Measurements from ENCODE around the gene KCNK3. TPM values are rescaled to one million over a fixed set of nuclear protein-coding genes. Genes with fewer than 3 reads are reported as not detected.

KCNK3 gene
- total and polyA plus RNA-seq, 2 of the 13 experiments (the other 11 are each of a cell fraction or from before 2014, with no cell fraction given): not detected

GRCh38 chr2:26735883-26736588 lies 43.5 kb downstream of the KCNK3 start (continued):
- TF ChIP-seq, protein P1, sequence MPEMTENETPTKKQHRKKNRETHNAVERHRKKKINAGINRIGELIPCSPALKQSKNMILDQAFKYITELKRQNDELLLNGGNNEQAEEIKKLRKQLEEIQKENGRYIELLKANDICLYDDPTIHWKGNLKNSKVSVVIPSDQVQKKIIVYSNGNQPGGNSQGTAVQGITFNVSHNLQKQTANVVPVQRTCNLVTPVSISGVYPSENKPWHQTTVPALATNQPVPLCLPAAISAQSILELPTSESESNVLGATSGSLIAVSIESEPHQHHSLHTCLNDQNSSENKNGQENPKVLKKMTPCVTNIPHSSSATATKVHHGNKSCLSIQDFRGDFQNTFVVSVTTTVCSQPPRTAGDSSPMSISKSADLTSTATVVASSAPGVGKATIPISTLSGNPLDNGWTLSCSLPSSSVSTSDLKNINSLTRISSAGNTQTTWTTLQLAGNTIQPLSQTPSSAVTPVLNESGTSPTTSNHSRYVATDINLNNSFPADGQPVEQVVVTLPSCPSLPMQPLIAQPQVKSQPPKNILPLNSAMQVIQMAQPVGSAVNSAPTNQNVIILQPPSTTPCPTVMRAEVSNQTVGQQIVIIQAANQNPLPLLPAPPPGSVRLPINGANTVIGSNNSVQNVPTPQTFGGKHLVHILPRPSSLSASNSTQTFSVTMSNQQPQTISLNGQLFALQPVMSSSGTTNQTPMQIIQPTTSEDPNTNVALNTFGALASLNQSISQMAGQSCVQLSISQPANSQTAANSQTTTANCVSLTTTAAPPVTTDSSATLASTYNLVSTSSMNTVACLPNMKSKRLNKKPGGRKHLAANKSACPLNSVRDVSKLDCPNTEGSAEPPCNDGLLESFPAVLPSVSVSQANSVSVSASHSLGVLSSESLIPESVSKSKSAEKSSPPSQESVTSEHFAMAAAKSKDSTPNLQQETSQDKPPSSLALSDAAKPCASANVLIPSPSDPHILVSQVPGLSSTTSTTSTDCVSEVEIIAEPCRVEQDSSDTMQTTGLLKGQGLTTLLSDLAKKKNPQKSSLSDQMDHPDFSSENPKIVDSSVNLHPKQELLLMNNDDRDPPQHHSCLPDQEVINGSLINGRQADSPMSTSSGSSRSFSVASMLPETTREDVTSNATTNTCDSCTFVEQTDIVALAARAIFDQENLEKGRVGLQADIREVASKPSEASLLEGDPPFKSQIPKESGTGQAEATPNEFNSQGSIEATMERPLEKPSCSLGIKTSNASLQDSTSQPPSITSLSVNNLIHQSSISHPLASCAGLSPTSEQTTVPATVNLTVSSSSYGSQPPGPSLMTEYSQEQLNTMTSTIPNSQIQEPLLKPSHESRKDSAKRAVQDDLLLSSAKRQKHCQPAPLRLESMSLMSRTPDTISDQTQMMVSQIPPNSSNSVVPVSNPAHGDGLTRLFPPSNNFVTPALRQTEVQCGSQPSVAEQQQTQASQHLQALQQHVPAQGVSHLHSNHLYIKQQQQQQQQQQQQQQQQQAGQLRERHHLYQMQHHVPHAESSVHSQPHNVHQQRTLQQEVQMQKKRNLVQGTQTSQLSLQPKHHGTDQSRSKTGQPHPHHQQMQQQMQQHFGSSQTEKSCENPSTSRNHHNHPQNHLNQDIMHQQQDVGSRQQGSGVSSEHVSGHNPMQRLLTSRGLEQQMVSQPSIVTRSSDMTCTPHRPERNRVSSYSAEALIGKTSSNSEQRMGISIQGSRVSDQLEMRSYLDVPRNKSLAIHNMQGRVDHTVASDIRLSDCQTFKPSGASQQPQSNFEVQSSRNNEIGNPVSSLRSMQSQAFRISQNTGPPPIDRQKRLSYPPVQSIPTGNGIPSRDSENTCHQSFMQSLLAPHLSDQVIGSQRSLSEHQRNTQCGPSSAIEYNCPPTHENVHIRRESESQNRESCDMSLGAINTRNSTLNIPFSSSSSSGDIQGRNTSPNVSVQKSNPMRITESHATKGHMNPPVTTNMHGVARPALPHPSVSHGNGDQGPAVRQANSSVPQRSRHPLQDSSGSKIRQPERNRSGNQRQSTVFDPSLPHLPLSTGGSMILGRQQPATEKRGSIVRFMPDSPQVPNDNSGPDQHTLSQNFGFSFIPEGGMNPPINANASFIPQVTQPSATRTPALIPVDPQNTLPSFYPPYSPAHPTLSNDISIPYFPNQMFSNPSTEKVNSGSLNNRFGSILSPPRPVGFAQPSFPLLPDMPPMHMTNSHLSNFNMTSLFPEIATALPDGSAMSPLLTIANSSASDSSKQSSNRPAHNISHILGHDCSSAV (CRISPR knock-in tag; IDR thresholded peaks at IDR 0.05; ENCODE audit: borderline replicate concordance): no peak
- TF ChIP-seq, protein P2, sequence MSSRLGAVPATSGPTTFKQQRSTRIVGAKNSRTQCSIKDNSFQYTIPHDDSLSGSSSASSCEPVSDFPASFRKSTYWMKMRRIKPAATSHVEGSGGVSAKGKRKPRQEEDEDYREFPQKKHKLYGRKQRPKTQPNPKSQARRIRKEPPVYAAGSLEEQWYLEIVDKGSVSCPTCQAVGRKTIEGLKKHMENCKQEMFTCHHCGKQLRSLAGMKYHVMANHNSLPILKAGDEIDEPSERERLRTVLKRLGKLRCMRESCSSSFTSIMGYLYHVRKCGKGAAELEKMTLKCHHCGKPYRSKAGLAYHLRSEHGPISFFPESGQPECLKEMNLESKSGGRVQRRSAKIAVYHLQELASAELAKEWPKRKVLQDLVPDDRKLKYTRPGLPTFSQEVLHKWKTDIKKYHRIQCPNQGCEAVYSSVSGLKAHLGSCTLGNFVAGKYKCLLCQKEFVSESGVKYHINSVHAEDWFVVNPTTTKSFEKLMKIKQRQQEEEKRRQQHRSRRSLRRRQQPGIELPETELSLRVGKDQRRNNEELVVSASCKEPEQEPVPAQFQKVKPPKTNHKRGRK (CRISPR knock-in tag; IDR thresholded peaks at IDR 0.05): no peak
- TF ChIP-seq NFYB (CRISPR knock-in tag; IDR thresholded peaks at IDR 0.05) (no peak), MIER3 (CRISPR knock-in tag; IDR thresholded peaks at IDR 0.05; ENCODE audit: borderline replicate concordance) (no peak), ZNF737 (CRISPR knock-in tag; IDR thresholded peaks at IDR 0.05; ENCODE audit: borderline replicate concordance) (no peak), ZNF263 (CRISPR knock-in tag; IDR thresholded peaks at IDR 0.05) (no peak), ETV5 (CRISPR knock-in tag; IDR thresholded peaks at IDR 0.05; ENCODE audit: borderline replicate concordance) (peak; percentile 63; the same call in 1 of the 2 replicates), HDAC6 (IDR thresholded peaks at IDR 0.05; ENCODE audit: low read depth, low read length) (no peak), FOXC1 (CRISPR knock-in tag; IDR thresholded peaks at IDR 0.05; ENCODE audit: borderline replicate concordance) (no peak), MTF1 (CRISPR knock-in tag; IDR thresholded peaks at IDR 0.05) (no peak), ZNF83 (CRISPR knock-in tag; IDR thresholded peaks at IDR 0.05; ENCODE audit: borderline replicate concordance) (no peak), TSC22D2 (CRISPR knock-in tag; IDR thresholded peaks at IDR 0.05; ENCODE audit: borderline replicate concordance) (no peak), CCDC6 (CRISPR knock-in tag; IDR thresholded peaks at IDR 0.05) (no peak), ZSCAN22 (CRISPR knock-in tag; IDR thresholded peaks at IDR 0.05) (no peak)
- TF ChIP-seq, protein P3, sequence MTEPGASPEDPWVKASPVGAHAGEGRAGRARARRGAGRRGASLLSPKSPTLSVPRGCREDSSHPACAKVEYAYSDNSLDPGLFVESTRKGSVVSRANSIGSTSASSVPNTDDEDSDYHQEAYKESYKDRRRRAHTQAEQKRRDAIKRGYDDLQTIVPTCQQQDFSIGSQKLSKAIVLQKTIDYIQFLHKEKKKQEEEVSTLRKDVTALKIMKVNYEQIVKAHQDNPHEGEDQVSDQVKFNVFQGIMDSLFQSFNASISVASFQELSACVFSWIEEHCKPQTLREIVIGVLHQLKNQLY (CRISPR knock-in tag; IDR thresholded peaks at IDR 0.05): peak; percentile 65; the same call in 1 of the 2 replicates
- TF ChIP-seq, protein P4, sequence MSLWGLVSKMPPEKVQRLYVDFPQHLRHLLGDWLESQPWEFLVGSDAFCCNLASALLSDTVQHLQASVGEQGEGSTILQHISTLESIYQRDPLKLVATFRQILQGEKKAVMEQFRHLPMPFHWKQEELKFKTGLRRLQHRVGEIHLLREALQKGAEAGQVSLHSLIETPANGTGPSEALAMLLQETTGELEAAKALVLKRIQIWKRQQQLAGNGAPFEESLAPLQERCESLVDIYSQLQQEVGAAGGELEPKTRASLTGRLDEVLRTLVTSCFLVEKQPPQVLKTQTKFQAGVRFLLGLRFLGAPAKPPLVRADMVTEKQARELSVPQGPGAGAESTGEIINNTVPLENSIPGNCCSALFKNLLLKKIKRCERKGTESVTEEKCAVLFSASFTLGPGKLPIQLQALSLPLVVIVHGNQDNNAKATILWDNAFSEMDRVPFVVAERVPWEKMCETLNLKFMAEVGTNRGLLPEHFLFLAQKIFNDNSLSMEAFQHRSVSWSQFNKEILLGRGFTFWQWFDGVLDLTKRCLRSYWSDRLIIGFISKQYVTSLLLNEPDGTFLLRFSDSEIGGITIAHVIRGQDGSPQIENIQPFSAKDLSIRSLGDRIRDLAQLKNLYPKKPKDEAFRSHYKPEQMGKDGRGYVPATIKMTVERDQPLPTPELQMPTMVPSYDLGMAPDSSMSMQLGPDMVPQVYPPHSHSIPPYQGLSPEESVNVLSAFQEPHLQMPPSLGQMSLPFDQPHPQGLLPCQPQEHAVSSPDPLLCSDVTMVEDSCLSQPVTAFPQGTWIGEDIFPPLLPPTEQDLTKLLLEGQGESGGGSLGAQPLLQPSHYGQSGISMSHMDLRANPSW (CRISPR knock-in tag; IDR thresholded peaks at IDR 0.05; ENCODE audit: borderline replicate concordance): no peak

Measured in HepG2 (cell line).